VCaP (cell line): Measurements from ENCODE around the gene GLIS2.

Experiments used
- H3K27ac ChIP-seq: fragments of 450-650 bp; 2 replicates; pipeline ENCODE4 v1.5.1; 2017
- CTCF ChIP-seq: fragments of 450-650 bp; conservative IDR thresholded peaks from 2 replicates; pipeline ENCODE4 v1.5.1; 2017; ENCODE audit warnings: mild to moderate bottlenecking, moderate library complexity

Gene GLIS2

DNA sequence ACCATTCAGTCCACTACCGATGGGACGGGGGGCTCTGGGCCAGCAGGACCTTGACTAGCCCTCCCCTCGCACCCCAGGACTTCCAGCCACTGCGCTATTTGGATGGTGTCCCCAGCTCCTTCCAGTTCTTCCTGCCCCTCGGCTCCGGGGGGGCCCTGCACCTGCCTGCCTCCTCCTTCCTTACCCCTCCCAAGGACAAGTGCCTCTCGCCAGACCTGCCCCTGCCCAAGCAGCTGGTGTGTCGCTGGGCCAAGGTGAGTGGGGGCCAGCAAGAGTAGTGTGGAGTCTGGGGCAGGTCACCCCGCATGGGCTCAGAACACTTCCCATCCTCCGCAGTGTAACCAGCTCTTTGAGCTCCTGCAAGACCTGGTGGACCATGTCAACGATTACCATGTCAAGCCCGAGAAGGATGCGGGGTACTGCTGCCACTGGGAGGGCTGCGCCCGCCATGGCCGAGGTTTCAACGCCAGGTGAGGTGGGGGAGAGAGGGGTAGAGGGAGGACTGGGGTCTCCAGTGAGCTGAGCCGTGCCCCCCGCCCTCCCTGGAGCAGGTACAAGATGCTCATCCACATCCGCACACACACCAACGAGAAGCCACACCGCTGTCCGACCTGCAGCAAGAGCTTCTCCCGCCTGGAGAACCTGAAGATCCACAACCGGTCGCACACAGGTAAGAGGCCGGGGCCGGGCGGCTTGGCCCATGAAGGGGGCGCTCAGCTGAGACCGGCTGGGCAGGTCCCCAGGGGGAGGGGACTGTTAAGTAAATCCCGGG is 19.0 kb downstream of the GLIS2 start:
- TF ChIP-seq CTCF = no peak

DNA sequence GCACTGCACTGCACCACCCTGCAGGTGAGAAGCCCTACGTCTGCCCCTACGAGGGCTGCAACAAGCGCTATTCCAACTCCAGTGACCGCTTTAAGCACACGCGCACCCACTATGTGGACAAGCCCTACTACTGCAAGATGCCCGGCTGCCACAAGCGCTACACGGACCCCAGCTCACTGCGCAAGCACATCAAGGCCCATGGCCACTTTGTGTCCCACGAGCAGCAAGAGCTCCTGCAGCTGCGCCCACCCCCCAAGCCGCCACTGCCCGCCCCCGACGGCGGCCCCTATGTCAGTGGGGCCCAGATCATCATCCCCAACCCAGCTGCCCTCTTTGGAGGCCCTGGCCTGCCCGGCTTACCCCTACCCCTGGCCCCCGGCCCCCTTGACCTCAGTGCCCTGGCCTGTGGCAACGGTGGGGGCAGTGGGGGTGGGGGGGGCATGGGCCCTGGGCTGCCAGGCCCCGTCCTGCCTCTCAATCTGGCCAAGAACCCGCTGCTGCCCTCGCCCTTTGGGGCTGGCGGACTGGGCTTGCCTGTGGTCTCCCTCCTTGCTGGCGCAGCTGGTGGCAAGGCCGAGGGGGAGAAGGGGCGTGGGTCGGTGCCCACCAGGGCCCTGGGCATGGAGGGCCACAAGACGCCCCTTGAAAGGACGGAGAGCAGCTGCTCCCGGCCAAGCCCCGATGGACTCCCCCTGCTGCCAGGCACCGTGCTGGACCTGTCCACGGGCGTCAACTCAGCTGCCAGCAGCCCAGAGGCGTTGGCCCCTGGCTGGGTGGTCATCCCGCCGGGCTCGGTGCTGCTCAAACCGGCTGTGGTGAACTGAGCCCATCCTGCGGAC is 21.1 kb downstream of the GLIS2 start:
- H3K27ac ChIP-seq = no peak overlapping the region
- TF ChIP-seq CTCF = no peak

More for the DNA sequence above, 19.0 kb downstream of the GLIS2 start:
- no peak overlapping the region for H3K27ac ChIP-seq

DNA sequence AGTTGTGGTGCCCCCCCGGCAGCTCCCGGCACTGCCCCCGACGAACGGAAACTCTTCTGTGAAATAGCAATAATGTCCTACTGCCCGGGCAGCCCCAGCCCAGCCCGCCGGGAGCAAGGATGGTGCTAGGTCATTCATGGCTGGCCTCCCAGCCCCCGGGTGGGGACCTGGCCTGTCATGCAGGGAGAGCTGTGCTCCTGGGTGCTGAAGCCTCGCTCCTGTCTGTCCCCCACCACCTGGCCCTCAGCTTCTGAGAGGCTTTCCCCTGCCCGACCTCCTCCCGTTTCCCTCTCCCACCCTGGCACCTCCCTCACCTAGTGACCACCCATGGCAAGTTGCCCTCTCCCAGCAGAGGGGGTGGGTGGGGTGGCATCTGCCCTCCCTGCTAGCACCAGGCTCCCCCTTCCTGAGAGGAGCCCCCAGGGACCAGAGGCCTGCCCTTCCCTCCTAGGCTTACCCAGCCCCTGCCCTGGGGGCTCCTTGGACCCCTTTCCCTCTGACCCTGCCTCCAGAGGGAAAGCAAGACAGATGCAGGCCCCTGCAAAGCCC is 21.7 kb downstream of the GLIS2 start:
- no peak for TF ChIP-seq CTCF
- no peak overlapping the region for H3K27ac ChIP-seq

GRCh38 chr16:4338125-4338582 is 22.3 kb downstream of the GLIS2 start:
- TF ChIP-seq CTCF = no peak
- H3K27ac ChIP-seq = no peak overlapping the region

DNA sequence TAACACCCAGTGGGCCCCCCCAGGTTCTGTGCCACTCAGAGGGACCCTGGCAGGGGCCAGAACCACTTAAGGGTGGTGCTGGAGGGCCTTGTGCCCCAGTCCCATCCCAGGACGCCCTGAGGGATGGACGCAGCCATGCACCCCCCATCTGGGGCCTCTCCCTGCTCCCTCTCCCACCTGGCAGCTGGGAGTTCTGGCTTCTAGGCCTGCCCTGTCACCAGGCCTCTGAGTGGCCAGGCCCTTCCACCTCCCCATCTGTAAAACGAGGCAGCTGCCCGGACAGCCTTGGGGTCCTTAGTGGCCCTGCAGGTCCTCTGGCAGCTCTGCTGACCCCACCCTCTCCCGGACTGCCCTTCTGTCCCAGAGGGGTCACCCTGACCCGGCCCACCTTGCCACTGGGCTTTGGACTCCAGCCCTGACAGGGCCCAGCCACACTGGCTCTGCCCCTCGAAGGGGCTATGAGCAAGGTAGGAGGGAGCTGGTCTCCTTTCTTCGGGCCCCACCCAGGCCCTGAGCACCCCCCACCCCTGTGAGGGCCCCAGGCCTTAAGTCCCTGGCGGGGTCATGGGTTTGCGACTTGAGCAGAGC is 22.9 kb downstream of the GLIS2 start:
- no peak overlapping the region for H3K27ac ChIP-seq
- TF ChIP-seq CTCF = no peak

DNA sequence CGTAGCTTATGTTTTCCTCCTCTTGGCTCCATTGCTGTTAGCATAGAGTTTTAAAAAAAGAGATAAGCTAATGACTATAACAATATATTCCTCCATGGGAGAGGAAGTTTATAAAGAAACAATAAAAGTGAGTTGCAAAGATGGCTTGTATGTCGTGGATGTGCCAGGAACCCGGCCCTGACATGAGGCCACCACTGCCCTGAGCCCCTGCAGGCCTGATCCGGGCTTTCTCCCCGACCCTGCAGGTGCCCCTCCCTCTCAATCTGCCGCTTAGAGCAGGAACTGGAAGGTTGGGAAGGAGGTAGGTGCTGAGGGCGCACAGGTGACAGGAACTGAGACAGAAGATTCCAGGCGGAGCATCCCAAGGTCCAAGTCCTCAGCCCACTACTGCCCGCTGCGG is 23.6 kb downstream of the GLIS2 start:
- H3K27ac ChIP-seq = no peak overlapping the region
- TF ChIP-seq CTCF = no peak

GRCh38 chr16:4339909-4340308 is 24.0 kb downstream of the GLIS2 start:
- no peak overlapping the region for H3K27ac ChIP-seq
- no peak for TF ChIP-seq CTCF
